Measurements from ENCODE around the gene NHP2. TPM values are rescaled to one million over a fixed set of nuclear protein-coding genes. Genes with fewer than 3 reads are reported as not detected.

Gene NHP2
- total RNA-seq, 6 experiments from 2014 or later = 35.5 to 174 (median 43.9) TPM

DNA sequence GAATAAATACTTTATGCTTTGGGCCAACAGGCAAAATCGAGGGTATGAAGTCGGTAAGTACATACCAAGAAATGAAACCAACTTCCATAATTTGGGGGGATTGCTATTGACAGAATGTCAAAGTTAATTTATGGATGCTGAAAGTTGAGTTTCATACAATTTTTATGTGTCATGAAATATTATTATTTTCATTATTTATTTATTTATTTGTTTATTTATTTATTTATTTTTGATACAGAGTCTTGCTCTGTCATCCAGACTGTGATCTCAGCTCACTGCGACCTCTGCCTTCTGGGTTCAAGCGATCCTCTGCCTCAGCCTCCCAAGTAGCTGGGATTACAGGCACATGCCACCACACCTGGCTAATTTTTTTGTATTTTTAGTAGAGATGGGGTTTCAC, 38.0 kb upstream of the NHP2 start:
- TF ChIP-seq, protein P1, sequence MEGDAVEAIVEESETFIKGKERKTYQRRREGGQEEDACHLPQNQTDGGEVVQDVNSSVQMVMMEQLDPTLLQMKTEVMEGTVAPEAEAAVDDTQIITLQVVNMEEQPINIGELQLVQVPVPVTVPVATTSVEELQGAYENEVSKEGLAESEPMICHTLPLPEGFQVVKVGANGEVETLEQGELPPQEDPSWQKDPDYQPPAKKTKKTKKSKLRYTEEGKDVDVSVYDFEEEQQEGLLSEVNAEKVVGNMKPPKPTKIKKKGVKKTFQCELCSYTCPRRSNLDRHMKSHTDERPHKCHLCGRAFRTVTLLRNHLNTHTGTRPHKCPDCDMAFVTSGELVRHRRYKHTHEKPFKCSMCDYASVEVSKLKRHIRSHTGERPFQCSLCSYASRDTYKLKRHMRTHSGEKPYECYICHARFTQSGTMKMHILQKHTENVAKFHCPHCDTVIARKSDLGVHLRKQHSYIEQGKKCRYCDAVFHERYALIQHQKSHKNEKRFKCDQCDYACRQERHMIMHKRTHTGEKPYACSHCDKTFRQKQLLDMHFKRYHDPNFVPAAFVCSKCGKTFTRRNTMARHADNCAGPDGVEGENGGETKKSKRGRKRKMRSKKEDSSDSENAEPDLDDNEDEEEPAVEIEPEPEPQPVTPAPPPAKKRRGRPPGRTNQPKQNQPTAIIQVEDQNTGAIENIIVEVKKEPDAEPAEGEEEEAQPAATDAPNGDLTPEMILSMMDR (IDR thresholded peaks at IDR 0.05) = no peak
- no peak for TF ChIP-seq POLR2A (IDR thresholded peaks at IDR 0.05)
- H3K4me3 ChIP-seq = no peak overlapping the region
- H3K4me1 ChIP-seq = peaks cover 0 to 21% (median 5%) of the 10 kb centered on the region in 4 donors
- no peak for DNase-seq
- H3K27ac ChIP-seq = no peak overlapping the region
- no peaks in the 10 kb centered on the region for H3K27me3 ChIP-seq
- H3K36me3 ChIP-seq = no peaks in the 10 kb centered on the region
- WGBS (ENCODE audit: insufficient coverage, low coverage, low lambda C conversion rate, missing lambda C conversion rate) = 75% methylated on average over 4 of the region's 4 CpGs
- H3K9me3 ChIP-seq = no peaks in the 10 kb centered on the region
- intact Hi-C loops (cut with DNase I) = no loop called here
- ATAC-seq = no peak

DNA sequence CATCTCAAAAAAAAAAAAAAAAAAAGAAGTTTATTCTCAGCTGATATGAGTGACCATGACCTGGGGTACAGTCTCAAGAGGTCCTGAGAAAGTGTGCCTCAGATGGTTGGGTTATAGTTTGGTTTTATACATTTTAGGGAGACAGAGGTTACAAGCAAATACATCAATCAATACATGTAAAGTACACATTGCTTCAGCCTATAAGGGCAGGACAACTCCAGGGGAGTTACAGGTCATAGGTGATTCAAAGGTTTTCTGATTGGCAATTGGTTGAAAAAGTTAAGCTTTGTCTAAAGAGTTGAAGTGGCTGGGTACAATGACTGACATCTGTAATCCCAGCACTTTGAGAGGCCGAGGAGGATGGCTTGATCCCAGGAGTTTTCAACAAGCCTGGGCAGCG, 35.7 kb upstream of the NHP2 start:
- Histone ChIP-seq H3K9me3 (no peaks in the 10 kb centered on the region), H3K27ac (no peak overlapping the region), H3K4me3 (no peak overlapping the region), H3K36me3 (no peaks in the 10 kb centered on the region), H3K27me3 (no peaks in the 10 kb centered on the region), H3K4me1 (peaks cover 0 to 9% (median 0%) of the 10 kb centered on the region in 4 donors)
- intact Hi-C loops (cut with DNase I) = no loop called here
- peak in 3 of 4 donors; percentile 7 to 39 (median 23) for ATAC-seq
- 0% methylated on average over 1 of the region's 2 CpGs for WGBS (ENCODE audit: insufficient coverage, low coverage, low lambda C conversion rate, missing lambda C conversion rate)
- TF ChIP-seq, protein P1 (IDR thresholded peaks at IDR 0.05) = no peak
- no peak for TF ChIP-seq POLR2A (IDR thresholded peaks at IDR 0.05)
- DNase-seq = no peak

DNA sequence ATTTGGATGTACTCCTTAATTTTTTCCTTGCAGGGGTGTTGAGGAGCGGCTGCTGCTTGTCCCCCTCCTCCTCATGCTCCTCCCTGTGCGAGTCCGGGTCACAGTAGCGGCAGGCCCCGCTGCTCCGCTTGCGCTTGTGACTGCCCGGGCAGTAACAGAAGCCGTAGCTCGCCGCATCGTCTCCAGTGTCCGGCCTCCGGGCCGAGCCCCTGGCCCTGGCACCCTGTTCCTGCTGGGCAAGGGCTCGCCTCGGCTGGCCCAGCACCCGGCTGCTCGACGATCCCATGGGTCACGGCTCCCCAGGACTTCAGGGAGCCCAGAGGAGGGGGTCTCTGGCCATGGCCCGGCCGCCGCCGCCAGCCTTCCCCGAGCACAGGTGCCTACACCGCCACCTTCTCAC, 33.3 kb upstream of the NHP2 start, which contains the start of gene GMCL2:
GMCL2 (minus strand) TSS at position 358 of the 400 bp plus-strand sequence; CDS start at position 286, 72 bp downstream.
- TF ChIP-seq, protein P1 (IDR thresholded peaks at IDR 0.05) = no peak
- TF ChIP-seq POLR2A (IDR thresholded peaks at IDR 0.05) = no peak

DNA sequence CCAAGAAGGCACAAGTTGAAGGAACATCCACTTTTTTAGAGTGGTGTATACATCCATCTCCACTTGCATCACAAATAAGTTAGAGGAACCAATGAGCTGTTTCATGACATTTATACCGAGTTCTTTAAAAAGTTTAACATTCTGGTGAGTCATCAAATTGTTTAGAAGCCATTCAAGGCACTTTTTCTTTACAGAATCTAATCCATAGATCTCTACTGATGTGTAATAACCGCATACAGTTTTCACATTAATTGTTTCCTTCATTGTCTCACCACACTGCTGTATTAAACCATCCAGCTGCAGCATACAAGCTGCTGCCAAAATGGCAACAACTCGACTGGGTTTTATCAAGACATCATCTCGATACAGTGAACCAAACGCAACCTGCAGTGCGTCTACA, 32.7 kb upstream of the NHP2 start:
- TF ChIP-seq POLR2A (IDR thresholded peaks at IDR 0.05) = no peak
- TF ChIP-seq, protein P1 (IDR thresholded peaks at IDR 0.05) = no peak
- intact Hi-C loops (cut with DNase I) = no loop called here
- H3K4me3 ChIP-seq = no peak overlapping the region
- H3K27me3 ChIP-seq = no peaks in the 10 kb centered on the region
- DNase-seq (no peak), ATAC-seq (no peak)
- no peak overlapping the region for H3K27ac ChIP-seq
- H3K9me3 ChIP-seq = no peaks in the 10 kb centered on the region
- H3K36me3 ChIP-seq = no peaks in the 10 kb centered on the region
- H3K4me1 ChIP-seq = no peaks in the 10 kb centered on the region
- WGBS (ENCODE audit: insufficient coverage, low coverage, low lambda C conversion rate, missing lambda C conversion rate) = 73% methylated on average over 6 of the region's 6 CpGs

More for the DNA sequence above, 33.3 kb upstream of the NHP2 start, which contains the start of gene GMCL2:
- Histone ChIP-seq H3K4me1 (peaks cover 0 to 3% (median 0%) of the 10 kb centered on the region in 4 donors), H3K27me3 (no peaks in the 10 kb centered on the region), H3K9me3 (no peaks in the 10 kb centered on the region), H3K27ac (no peak within 1 kb of the TSS), H3K4me3 (no peak within 1 kb of the TSS), H3K36me3 (no peaks in the 10 kb centered on the region)
- WGBS (ENCODE audit: insufficient coverage, low coverage, low lambda C conversion rate, missing lambda C conversion rate) = 82% methylated on average over 3 of the region's 27 CpGs
- DNase-seq = no peak
- intact Hi-C loops (cut with DNase I) = no loop called here
- ATAC-seq = peak in 1 of 4 donors; percentile 44

Measured in right lobe of liver (tissue), 6 donors.